Hepatocyte (in vitro differentiated cells): Measurements from ENCODE around the gene HTRA2. TPM values are rescaled to one million over a fixed set of nuclear protein-coding genes. Genes with fewer than 3 reads are reported as not detected.

Experiments
- DNase-seq: peaks from one replicate; pipeline ENCODE4 v3.0.0-alpha.2; 2016; ENCODE audit warnings: low spot score
- H2AFZ ChIP-seq: fragments of 200-600 bp; sonication (generic); 2 replicates; pipeline ENCODE4 v1.6.0; 2016; ENCODE audit warnings: antibody characterized with exemption, mild to moderate bottlenecking
- H3K27ac ChIP-seq: fragments of 200-600 bp; sonication (generic); 2 replicates; pipeline ENCODE4 v1.5.1; 2016; ENCODE audit warnings: mild to moderate bottlenecking
- H3K27me3 ChIP-seq: fragments of 200-600 bp; sonication (generic); 2 replicates; pipeline ENCODE4 v1.6.1; 2016
- H3K36me3 ChIP-seq: fragments of 200-600 bp; sonication (generic); replicated peaks from 2 replicates; pipeline ENCODE4 v1.5.1; 2016; ENCODE audit warnings: low read depth; ENCODE audit not compliant: insufficient read depth
- H3K4me1 ChIP-seq: fragments of 200-600 bp; sonication (generic); 2 replicates; pipeline ENCODE4 v1.5.1; 2016; ENCODE audit warnings: mild to moderate bottlenecking, moderate library complexity; ENCODE audit not compliant: insufficient read depth
- H3K4me2 ChIP-seq: fragments of 200-600 bp; sonication (generic); 2 replicates; pipeline ENCODE4 v1.6.0; 2016
- H3K4me3 ChIP-seq: fragments of 200-600 bp; sonication (generic); 2 replicates; pipeline ENCODE4 v1.5.1; 2016; ENCODE audit warnings: mild to moderate bottlenecking
- H3K79me2 ChIP-seq: fragments of 200-600 bp; sonication (generic); 2 replicates; pipeline ENCODE4 v1.6.0; 2017; ENCODE audit warnings: mild to moderate bottlenecking
- H3K9me2 ChIP-seq: fragments of 200-600 bp; sonication (generic); replicated peaks from 2 replicates; pipeline ENCODE4 v1.6.0; 2017; ENCODE audit warnings: mild to moderate bottlenecking; ENCODE audit not compliant: insufficient read depth
- H3K9me3 ChIP-seq: fragments of 200-600 bp; sonication (generic); 2 replicates; pipeline ENCODE4 v1.5.1; 2016; ENCODE audit warnings: low read depth, mild to moderate bottlenecking
- H4K20me1 ChIP-seq: fragments of 200-600 bp; sonication (generic); 2 replicates; pipeline ENCODE4 v1.6.0; 2016; ENCODE audit warnings: mild to moderate bottlenecking; ENCODE audit not compliant: insufficient read depth, poor library complexity, severe bottlenecking
- EZH2 ChIP-seq: fragments of 200-600 bp; sonication (generic); IDR thresholded peaks from 2 replicates; pipeline ENCODE4 v1.6.1; 2016; ENCODE audit warnings: antibody characterized with exemption, mild to moderate bottlenecking, borderline replicate concordance
- EZH2phosphoT487 ChIP-seq: fragments of 200-600 bp; sonication (generic); IDR thresholded peaks from one replicate; pipeline ENCODE4 v1.6.1; 2018; ENCODE audit warnings: antibody characterized with exemption, mild to moderate bottlenecking, low read depth, moderate library complexity; ENCODE audit not compliant: unreplicated experiment, severe bottlenecking
- WGBS: methylation state at CpG from one replicate; pipeline ENCODE4 v1.1.6; 2016; ENCODE audit warnings: low lambda C conversion rate; ENCODE audit errors: missing lambda C conversion rate; 5-methylcytosine and 5-hydroxymethylcytosine counted together
- polyA plus RNA-seq: library from polyadenylated mRNA; unstranded; fragments of >200 nt; fragmentation: Nextera tagmentation; extraction: Ambion mirVana; gene quantifications from 2 replicates; pipeline ENCODE4 v1.2.1, GENCODE V29; 2016
- total RNA-seq: library from RNA; depleted of rRNA; stranded (reverse); fragments of >200 nt; gene quantifications from 2 replicates; pipeline ENCODE4 v1.2.3, GENCODE V29; 2014
- TF ChIP-seq, protein P1 (sequence below): fragments of 200-600 bp; sonication (generic); IDR thresholded peaks from 2 replicates; pipeline ENCODE4 v1.5.1; 2016; ENCODE audit warnings: antibody characterized with exemption, mild to moderate bottlenecking; ENCODE audit not compliant: poor library complexity

The HTRA2 gene
- total and polyA plus RNA-seq, 2 experiments from 2014 or later: 31.2 to 33.5 TPM

DNA sequence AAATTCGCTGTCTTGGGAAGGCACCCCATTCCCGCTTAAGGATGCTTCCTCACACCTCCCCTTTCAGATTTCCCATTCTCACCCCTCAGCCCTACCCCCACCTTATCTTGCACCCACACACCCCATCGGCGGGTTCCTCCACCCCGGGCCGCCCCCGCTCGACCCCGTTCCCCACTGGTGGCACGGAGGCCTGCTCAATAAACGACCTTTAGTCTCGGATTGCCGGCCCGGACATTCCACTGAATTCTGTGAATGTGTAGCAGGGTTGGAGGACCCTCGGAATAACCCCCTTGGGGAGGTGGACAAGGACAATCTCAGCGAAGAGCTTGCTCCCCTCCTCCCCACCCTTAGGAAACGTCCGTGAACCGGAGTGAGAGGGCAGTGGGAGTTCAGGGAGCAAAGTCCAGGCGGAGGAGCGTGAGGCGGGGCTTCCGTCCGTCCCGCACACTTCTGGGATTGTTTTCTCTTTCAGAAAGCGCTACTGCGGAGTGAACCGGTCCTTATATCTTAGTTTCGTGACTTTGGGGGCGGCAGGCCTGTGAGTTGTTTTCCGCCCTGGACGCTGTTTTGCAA is 27.5 kb upstream of the HTRA2 start:
- 17% methylated on average over 31 of the region's 32 CpGs for WGBS
- DNase-seq: peak; percentile 75
- TF ChIP-seq EZH2: peak; percentile 15
- TF ChIP-seq, protein P1, sequence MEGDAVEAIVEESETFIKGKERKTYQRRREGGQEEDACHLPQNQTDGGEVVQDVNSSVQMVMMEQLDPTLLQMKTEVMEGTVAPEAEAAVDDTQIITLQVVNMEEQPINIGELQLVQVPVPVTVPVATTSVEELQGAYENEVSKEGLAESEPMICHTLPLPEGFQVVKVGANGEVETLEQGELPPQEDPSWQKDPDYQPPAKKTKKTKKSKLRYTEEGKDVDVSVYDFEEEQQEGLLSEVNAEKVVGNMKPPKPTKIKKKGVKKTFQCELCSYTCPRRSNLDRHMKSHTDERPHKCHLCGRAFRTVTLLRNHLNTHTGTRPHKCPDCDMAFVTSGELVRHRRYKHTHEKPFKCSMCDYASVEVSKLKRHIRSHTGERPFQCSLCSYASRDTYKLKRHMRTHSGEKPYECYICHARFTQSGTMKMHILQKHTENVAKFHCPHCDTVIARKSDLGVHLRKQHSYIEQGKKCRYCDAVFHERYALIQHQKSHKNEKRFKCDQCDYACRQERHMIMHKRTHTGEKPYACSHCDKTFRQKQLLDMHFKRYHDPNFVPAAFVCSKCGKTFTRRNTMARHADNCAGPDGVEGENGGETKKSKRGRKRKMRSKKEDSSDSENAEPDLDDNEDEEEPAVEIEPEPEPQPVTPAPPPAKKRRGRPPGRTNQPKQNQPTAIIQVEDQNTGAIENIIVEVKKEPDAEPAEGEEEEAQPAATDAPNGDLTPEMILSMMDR: no peak
- no peak for TF ChIP-seq EZH2phosphoT487
- Histone ChIP-seq H4K20me1 (no peaks in the 10 kb centered on the region), H3K9me3 (no peaks in the 10 kb centered on the region), H3K27ac (peak overlapping the region; percentile 99), H3K27me3 (peaks cover 41% of the 10 kb centered on the region), H3K9me2 (no peaks in the 10 kb centered on the region), H3K4me3 (peak overlapping the region; percentile 40), H3K4me1 (peaks cover 64% of the 10 kb centered on the region), H3K79me2 (peaks cover 40% of the 10 kb centered on the region), H2AFZ (peak overlapping the region; percentile 80), H3K4me2 (peak overlapping the region; percentile 92), H3K36me3 (no peaks in the 10 kb centered on the region)

DNA sequence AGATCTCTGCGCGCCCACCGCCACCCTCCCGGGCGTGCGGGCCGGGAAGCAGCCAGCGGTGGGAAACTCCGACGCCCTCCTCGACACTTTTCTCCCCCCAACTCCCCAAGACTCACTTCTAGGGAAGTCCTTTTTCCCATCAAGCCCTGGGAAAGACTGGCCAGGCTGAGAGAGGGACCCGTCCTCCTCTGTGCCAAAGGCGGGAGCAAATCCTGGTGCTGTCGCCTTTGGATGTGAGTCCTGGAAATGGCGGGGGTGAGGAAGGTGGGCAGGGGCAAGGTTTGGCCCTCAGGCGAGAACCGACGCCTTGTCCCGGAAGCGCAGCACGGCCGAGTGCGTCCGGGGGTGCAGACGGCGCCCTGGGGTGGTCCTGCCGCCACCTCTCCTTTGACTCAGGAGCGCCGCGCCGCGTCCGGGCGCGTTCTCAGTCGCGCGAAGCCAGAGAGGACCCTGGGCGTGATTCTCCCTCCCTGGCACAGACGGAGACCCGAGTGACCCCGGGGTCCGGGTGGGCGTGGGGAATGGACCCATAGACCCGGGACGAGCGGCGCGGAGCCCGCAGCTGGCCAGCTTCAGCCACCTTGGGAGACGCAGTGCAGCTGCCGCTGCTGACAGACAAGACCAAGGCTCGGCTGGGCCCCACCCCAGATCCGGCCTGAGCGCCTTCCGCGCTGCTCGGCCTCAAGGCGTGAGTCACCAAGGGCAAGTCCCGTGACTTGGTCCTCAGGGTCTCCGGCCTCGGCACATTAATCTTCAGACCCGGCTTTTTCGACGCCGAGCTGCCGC is 26.8 kb upstream of the HTRA2 start:
- peaks cover 57% of the 10 kb centered on the region for H3K4me1 ChIP-seq

DNA sequence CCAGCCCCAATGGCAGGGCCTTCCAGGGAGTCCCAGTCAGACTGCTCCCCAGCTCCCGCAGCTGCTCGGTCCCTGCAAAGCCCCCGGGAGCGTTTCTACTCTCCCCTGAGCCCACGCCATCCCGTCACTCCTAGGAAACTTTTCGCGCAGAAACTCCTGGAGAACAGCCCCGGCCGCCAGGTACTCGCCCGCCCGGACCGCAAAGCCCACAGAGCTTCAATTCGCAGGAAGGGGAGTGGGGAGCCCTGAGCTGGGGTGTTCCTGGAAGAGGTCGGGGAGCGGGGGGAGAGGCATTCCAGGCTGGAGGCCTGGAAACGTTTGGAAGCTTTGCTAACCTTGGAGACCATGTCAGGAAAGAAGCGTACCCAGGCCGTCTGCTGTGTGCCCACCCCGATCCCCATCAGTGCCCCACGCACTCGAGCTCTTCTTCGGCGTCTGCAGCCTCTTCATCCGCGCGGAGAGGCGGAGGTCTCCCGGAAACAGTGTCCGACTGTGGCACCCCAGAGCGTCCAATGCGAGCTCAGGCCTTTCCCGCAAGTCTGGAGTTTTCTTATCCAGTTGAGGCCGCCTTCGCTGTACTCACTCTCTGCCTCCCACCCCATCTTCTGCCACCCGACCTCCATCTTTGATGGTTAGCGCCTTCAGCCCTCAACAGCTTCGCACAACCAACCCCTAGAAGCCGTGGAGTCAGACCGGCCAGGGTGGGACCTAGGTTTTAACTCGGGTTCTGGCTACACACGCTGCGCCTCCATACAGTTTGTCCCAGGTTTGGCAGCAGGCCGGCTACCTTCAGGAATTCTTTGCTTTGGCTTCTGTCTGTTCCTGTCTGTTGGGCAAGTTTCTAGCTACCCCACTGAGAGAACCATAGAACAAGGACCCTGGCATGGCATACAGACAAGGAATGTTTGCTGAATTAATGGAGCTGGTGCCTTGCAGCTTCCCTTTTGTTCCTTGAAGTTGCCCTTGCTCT is 25.9 kb upstream of the HTRA2 start:
- DNase-seq: no peak
- H3K4me2 ChIP-seq: peak overlapping the region; percentile 92
- H3K4me1 ChIP-seq: peaks cover 55% of the 10 kb centered on the region
- peak overlapping the region; percentile 30 for H3K4me3 ChIP-seq
- no peaks in the 10 kb centered on the region for H3K36me3 ChIP-seq
- no peaks in the 10 kb centered on the region for H3K9me2 ChIP-seq
- peak overlapping the region; percentile 99 for H3K27ac ChIP-seq
- peaks cover 40% of the 10 kb centered on the region for H3K79me2 ChIP-seq
- TF ChIP-seq EZH2 (no peak), EZH2phosphoT487 (no peak)
- TF ChIP-seq, protein P1: no peak
- peak overlapping the region; percentile 53 for H2AFZ ChIP-seq
- peaks cover 26% of the 10 kb centered on the region for H3K27me3 ChIP-seq
- H4K20me1 ChIP-seq: no peaks in the 10 kb centered on the region
- H3K9me3 ChIP-seq: no peaks in the 10 kb centered on the region
- WGBS: 57% methylated on average over 44 of the region's 45 CpGs

More for the DNA sequence above, 26.8 kb upstream of the HTRA2 start:
- Histone ChIP-seq H2AFZ (peak overlapping the region; percentile 80), H3K27ac (peak overlapping the region; percentile 99), H3K9me2 (no peaks in the 10 kb centered on the region), H3K4me3 (peak overlapping the region; percentile 40), H3K79me2 (peaks cover 40% of the 10 kb centered on the region), H3K36me3 (no peaks in the 10 kb centered on the region), H4K20me1 (no peaks in the 10 kb centered on the region), H3K9me3 (no peaks in the 10 kb centered on the region), H3K4me2 (peak overlapping the region; percentile 92), H3K27me3 (peaks cover 35% of the 10 kb centered on the region)
- WGBS: 4% methylated on average over 65 of the region's 67 CpGs
- peak; percentile 92 for DNase-seq
- peak; percentile 61 for TF ChIP-seq EZH2
- TF ChIP-seq, protein P1: peak; percentile 44
- TF ChIP-seq EZH2phosphoT487: no peak
